Hematopoietic multipotent progenitor cell treated with erythropoietin and hydrocortisone succinate and interleukin-3 and kit ligand, for 17 days (in vitro differentiated cells): ENCODE results near the gene CACNA1I.
A peak's percentile ranks its signal among the peaks of the same experiment; 100 is the strongest.

Source experiments
- DNase-seq: peaks from one replicate; pipeline ENCODE4 v3.0.0-alpha.2; 2015; ENCODE audit warnings: low spot score

CACNA1I gene

DNA sequence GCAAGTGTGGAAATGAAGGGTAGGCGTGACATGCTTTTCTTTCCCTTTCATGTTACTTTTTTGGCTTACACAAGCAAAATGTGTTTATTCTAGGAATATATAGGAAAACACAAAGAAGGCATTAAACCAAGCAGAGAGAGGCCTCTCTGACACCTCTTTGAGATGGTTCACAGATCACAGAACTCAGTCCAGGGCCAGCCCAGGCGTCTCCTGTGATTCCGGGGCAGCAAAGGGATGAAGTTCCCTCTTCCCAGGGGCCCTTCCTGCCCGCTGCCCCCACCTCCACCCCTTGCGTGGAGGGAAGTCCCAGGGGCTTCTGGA, 78.0 kb downstream of the CACNA1I start:
- no peak for DNase-seq

DNA sequence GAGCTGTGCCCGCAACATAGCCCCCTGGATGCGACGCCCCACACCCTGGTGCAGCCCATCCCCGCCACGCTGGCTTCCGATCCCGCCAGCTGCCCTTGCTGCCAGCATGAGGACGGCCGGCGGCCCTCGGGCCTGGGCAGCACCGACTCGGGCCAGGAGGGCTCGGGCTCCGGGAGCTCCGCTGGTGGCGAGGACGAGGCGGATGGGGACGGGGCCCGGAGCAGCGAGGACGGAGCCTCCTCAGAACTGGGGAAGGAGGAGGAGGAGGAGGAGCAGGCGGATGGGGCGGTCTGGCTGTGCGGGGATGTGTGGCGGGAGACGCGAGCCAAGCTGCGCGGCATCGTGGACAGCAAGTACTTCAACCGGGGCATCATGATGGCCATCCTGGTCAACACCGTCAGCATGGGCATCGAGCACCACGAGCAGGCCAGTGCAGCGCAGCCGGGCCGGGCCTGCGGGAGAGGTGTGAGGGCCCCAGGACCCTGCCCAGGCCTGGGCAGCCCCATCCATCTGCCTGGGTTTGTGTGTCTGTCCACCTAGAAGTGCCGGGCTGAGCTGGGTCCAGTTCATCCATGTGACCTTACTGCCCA, 79.0 kb downstream of the CACNA1I start:
- no peak for DNase-seq

DNA sequence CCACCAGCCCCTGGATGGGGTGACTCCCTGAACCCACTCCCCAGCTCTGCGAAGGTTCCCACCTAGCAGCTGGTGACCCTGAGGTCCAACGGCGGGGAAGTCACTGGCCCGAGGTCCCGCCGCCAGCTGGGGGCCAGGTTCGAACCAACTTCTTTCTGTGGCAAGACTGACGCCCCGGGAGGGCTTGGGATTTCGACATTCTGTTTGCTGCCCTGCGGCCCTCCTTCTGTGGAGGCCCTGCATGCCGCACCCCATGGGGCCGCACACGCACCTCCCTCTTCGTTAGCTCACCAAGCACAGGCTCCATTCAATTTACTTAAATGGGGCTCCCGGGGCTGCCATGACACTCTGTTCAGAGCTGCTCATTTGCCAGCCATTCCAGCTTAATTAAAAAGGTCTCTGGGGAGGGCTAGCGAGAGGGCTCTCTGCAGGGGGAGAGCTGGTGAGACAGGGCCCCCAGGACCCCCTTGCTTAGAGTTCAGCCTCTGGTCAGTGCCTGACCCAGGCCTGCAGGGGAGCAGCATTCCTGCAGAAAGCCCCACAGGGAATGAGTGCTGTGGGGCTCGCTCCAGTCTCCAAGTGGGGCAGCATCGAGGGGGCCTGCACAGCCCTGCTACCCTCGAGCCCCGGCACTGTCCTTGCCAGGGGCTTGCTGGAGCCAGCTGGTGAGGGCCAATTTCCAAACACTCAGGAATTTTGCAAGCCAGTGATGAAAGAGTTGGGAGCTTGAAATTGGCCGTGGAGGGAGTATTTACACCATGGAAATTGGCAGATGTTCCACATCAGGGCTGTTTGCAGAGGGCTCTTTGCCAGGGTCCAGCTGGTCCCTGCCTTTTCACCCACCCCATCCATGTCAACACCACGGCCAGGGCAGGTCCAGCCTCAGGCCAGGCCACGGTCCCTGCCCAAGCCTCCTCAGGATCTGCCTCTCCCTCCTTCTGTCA, 80.8 kb downstream of the CACNA1I start:
- no peak for DNase-seq

DNA sequence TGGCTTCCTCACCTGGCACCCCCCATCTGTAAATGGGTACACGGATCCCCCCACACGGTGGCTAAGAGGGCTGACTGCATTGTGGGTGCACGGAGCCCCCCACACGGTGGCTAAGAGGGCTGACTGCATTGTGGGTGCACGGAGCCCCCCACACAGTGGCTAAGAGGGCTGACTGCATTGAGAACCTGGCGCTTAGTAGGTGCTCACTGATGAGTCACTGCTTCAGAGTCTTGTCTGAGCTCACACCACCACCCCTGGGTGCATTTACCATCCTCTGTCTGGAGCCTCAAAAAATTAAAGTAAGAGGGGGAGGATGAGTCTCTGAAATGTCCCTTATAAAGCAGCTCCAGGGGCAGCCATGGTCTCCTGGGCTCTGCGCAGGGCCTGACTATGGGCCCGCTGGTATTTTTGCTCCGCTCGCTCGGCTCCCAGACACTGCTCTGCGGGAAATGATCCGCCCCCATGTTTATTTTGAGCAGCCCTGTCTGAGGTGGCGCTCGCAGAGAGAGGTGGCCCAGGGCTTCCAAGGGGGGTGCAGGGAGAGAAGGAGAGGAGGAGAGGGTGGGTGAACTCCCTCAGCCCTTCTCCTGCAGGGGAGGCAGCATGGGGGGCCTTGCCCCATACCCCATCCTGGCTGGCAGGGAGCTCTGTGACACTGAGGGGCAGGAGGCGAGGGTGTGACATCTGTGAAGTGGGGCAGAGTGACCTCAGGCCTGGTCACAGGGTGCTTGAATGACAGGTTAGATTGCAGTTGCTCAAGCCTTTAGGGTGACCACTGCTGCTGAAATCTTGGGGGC, 82.6 kb downstream of the CACNA1I start:
- DNase-seq: no peak

DNA sequence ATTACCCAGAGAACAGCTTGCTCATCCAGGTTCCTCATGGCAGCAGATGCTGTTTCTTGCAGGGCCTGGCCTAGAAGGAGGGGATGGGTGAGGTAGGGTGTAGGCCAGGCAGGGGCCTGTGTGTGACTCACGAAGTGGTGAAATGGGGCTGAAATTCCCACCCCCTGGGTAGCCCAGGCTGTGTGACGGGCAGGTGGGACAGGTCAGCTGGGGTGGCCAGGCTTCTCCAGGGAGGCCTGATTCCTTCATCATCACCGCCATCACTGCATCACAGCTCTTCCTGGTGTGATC, 83.2 kb downstream of the CACNA1I start:
- peak; percentile 18 for DNase-seq

DNA sequence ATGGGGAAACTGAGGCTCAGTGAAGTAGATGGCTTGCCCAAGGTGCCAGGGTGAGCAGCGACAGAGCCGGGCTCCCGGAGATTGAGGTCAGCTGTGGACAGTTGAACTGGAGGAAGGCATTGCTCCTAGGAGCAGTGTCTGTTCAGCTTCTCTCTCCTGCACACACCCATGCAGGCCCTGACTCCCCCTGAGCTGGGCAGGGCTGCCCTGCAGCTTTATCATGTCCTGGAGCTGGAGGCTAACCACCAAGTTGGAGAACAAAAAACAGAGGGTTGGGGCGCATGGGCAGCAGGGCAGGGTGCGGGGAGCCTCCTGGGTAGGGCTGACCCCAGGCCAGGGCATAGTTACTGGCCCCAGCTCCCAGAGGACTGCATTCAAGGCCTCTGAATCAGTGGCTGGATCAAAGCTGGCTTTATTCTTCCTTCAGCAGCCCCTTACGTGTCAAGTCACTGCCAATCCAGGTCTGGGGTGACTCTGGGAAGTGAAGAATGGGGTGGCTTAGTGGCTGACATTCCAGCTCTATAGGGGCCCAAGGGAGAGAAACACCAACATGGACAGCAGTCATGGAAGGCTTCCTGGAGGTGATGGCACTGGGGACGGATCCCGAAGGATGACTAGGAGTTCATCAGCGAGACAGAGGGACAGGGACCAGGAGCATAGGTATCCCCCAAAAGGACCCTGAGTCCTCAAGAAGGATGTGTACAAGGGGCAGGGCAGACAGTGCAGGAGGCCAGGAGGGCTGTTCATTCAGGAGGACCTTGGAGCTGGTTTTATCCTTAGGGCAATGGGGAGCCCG, 83.8 kb downstream of the CACNA1I start:
- no peak for DNase-seq

DNA sequence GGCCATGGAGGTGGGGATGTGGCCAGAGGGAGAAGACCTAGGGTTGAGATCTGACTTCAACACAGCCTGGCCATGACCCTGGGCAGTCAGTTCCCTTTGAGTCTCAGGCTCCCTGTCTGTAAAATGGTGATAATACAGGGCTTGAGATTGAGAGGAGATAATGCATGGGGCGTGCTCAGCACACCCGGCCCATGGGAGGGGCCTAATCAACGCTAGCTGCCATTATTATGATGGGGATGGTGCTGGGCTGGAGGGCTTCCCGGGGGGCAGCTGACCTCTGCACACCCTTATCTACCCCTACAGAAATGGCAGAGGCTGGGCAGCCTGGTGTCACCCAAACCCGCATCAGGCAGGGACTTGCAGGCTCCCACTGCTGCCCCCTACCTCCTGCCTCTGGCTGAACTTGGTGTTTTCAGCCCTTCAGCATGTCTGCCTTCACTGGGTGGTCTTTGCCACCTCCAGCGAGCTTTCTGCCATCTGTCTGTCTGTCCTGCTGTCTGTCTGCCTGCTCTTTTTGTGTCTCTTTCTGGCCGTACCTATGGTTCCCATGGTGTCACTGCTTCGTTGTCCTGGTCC, 84.5 kb downstream of the CACNA1I start:
- DNase-seq: peak; percentile 84

DNA sequence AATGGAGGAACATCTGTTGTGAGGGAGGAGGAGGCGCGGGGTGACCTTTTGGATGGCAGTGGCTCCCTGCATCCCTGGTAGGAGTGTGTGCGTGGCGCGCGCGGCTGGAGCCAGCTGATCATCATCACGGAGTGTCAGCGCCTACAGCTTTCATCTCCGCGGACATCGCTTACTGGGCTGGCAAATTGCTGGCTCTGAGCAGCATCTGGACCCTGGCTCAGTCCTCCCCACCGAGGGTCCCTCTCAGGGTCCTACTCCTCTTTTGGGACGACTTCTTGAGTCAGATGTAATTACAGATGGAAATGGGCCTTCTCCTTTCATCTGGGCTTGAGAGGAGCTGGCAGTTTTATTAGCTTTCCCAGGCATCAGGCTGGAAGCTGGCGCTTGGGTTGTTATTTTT, 85.3 kb downstream of the CACNA1I start:
- DNase-seq: no peak

DNA sequence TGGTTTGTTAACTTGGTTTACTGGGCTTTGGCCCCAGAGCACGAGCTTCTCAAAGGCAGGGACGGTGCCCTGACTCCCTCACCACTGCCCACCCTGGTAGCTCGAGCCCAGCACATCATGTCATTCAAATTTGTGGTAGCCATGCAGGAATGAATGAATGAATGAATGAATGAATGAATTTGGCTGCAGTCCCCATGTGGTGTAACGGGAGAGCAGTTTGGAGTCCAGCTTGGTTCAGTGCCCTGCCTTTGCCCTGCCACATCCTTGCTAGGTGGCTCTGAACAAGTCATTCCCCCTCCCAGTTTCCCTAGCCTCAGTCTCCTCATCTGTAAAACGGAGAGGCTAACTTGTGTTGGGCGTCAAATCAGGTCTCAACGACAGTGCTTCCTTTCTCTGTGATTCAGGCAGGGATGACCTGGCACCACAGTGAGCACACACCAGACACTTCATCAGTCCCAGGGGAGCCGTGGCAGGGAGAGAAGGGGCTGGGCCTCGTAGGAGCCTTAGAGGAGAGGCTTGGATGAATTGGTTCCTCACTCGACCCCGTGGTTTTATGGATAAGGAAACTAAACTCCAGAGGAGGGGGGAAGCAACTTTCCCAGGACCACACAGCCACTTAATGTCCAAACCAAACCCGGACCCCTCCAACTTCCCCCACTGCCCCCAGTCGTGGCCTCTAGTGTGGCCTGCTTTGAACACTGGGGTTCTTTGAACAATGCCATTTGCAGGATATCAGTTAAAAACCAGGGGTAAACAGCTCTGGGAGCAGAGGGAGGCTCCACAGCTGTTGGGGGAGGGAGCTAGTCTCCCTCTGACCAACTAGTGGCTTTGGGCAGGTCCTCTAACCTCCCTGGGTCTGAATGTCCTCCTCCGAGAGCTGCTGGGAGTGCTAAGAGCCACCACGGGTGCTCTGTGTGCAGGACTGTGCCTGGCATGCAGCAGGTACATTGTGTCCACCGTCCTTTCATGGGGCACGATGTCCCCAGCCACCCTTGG, 86.2 kb downstream of the CACNA1I start:
- DNase-seq: no peak

DNA sequence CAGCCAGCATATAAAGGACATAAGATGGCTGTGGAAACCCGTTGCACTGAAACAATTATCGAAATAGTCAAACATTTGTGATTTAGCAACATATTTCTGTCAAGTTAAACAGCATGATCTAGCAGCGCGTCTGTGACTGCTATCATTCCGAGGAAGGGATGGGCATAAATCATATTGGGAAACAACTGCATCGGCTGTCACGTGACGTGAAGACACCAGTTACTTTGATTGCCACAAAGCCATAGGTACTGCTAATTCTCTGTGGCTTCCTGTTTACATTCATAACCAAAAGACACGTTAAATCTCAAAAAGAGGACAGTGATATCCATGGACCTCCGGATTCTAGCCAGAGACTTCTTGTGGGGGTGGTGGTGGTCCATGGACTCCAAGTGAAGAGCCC, 87.8 kb downstream of the CACNA1I start:
- DNase-seq: no peak

DNA sequence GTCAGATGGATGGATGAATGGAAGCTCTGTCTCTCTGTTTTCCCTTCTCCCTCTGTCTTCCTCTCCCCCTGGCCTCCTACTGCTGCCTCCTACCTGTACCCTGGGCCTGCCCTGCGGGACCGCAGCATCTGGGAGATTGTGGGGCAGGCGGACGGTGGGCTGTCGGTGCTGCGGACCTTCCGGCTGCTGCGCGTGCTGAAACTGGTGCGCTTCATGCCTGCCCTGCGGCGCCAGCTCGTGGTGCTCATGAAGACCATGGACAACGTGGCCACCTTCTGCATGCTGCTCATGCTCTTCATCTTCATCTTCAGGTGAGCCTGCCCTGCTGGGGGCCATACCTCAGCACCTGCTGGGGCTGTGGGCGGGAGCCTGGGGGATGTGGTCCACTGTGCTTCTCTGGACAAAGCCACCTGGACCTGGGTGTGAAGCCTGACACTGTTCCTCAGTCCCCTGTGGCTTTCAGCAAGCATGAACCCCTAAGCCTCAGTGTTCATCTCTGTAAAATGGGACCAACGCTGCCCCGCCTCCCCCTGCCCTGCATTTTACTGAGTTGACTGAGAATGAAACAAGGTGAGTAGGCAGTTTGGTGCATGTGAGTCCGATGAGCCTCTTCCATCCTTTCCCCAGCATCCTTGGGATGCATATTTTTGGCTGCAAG, 88.4 kb downstream of the CACNA1I start:
- DNase-seq: no peak

DNA sequence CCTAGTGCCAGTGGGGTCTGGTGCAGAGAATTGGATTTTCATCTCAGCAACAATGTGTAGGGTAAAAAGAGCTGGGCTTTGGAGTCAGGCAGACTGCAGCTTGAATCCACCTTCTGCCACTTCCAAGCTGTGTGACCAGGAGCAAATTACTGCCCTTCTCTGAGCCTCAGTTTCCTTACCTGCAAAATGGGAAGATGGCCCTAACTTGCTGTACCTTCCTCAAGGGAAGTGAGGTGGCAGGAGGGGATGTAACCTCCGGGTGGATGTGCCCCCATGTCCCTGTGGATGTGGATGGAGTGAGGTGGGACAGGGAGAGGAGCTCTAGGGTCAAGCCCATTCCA, 90.9 kb downstream of the CACNA1I start:
- DNase-seq: no peak

DNA sequence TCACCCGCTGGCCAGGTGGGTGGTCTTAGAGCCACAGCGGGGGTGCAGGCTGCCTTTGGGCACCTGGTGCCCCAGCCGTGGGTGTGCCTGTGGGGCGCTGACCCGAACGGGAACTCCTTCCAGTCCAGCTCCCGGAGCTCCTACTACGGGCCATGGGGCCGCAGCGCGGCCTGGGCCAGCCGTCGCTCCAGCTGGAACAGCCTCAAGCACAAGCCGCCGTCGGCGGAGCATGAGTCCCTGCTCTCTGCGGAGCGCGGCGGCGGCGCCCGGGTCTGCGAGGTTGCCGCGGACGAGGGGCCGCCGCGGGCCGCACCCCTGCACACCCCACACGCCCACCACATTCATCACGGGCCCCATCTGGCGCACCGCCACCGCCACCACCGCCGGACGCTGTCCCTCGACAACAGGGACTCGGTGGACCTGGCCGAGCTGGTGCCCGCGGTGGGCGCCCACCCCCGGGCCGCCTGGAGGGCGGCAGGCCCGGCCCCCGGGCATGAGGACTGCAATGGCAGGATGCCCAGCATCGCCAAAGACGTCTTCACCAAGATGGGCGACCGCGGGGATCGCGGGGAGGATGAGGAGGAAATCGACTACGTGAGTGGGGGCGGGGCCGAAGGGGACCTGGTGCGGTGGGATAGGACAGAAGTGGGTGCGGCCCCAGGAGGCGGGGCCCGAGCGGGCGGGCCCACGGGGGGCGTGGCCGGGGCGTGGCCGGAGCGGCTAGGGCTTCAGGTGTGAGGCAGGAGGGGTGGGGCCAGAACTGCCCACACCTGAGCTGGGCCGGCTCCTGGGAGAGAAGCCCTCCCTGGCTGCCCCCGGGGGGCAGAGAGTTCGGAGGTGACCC, 91.5 kb downstream of the CACNA1I start:
- peak; percentile 79 for DNase-seq

DNA sequence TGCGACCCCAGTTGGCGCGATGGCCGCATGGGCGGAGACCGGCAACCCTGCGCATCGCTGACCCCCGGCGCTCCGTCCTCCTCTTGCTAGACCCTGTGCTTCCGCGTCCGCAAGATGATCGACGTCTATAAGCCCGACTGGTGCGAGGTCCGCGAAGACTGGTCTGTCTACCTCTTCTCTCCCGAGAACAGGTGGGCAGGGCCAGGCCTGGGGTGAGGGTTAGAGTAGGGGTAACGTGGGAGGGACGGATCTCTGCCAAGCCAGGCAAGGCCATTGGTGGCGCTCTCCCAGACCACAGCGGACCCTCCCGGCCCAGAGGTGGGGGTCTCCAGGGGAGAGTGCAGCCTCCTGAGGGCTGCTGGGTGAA, 92.1 kb downstream of the CACNA1I start:
- DNase-seq: no peak

DNA sequence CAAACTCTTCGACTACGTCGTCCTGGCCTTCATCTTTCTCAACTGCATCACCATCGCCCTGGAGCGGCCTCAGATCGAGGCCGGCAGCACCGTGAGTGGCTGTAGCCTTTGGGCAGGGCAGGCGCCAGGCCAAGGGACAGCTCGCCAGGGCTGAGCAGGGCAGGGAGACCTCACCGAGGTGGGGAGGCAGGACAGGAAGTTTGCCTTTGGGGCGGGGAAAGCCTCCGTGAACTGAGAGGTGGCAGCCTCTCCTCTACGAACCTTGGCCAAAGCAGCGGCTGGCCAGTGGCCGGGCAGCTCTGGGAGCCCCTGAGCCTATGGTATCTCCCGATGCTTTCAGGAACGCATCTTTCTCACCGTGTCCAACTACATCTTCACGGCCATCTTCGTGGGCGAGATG, 93.2 kb downstream of the CACNA1I start:
- no peak for DNase-seq

DNA sequence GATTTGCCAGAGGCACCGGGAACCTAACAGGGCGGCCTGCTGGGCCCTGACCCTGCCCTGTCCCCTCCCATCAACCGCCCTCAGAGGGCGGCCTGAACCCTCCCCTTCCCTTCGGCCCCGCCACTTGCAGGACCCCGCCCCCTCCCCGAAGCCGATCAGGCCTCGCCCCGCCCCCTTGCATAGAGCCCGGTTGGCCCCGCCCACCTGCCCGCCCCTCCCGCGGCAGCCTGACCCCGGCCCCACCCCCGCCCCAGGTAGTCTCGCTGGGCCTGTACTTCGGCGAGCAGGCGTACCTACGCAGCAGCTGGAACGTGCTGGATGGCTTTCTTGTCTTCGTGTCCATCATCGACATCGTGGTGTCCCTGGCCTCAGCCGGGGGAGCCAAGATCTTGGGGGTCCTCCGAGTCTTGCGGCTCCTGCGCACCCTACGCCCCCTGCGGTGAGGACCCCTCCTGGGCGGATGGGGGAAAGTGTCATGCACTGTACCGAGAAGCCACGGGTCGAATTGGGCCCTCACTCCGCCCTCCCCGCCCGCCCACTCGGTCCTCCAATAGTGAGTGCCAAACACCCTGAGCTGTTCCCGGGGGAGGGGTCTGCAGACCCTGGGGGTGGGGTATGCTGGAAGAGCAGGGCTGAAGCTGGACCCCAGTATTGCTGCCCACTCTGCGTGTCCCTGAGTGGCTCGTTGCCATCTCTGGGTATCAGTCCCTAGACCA, 94.1 kb downstream of the CACNA1I start:
- peak; percentile 46 for DNase-seq

DNA sequence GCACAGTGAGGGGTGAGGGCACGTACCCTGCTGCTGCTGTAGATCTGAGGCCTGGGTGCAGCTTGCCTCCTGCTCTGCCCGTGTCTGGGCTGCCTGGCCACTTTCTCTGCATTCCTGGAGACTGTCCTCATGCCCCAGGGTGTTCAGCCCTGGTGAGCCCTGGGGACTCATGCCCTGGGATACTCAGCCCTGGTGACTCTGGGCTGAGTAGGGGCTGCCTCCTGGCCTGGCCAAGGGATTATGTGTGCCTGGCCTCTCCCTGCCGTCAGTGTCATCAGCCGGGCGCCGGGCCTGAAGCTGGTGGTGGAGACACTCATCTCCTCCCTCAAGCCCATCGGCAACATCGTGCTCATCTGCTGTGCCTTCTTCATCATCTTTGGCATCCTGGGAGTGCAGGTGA, 94.7 kb downstream of the CACNA1I start:
- DNase-seq: no peak

DNA sequence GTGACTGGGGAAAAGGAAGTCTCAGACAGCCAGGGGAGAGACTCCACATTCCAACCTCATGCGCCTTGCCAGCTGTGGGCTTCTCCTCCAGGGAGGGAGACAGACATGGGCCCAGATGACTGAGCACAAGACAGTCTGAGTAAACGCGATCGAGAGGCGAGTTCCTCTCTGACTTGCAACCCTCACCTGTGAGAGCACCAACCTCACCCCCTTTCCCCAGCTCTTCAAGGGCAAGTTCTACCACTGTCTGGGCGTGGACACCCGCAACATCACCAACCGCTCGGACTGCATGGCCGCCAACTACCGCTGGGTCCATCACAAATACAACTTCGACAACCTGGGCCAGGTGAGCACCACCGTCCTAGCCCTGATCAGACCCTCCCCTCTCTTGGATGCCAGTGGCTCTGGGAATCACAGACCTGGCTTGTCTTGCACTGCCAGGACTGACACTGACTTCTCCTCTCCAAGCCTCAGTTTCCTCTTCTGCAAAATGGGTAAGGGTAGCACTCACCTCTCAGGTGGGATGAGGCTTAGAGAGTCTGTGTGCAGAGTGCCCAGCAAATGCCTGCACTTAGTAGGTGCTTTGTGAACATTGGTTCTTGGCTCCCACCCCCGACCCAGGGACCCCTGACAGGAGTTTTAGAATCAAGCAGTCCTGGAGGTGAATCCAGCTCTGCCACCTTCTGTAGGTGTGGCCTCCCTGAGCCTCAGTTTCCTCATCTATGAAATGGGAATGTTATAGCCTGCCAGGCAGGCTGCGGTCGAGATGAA, 95.3 kb downstream of the CACNA1I start:
- DNase-seq: no peak
